CD4-positive, alpha-beta T cell (primary cell): ENCODE results near the gene SLPI. TPM values are rescaled to one million over a fixed set of nuclear protein-coding genes. Genes with fewer than 3 reads are reported as not detected.

Experiments used
- ATAC-seq: fragments of 200-7000 bp; cut with Tn5 transposase; one replicate; pipeline ENCODE4 v1.10.0; 2022; ENCODE audit warnings: mild to moderate bottlenecking; ENCODE audit not compliant: poor library complexity
- CTCF ChIA-PET: fragments of 350-600 bp; sonication (Branson Sonifier 250); formaldehyde crosslinking; loops from one replicate; lab custom pipeline; 2021; ENCODE audit warnings: antibody characterized with exemption, inconsistent platforms; lab: Charles Lee
- POLR2A ChIA-PET: fragments of 350-600 bp; sonication (Branson Sonifier 250); formaldehyde crosslinking; loops from one replicate; lab custom pipeline; 2021; ENCODE audit warnings: antibody characterized with exemption, inconsistent platforms; lab: Charles Lee
- DNase-seq, 14 experiments: peaks; one replicate each; pipeline ENCODE4 v3.0.0-alpha.2; 2013 to 2020; ENCODE audit warnings: mixed read lengths in 2 of 14
- H3K27ac ChIP-seq, 2 donors: one replicate each; pipeline versions ENCODE4 v1.5.1 to v1.7.0; 2013; ENCODE audit warnings: low read length in 2 of 2, low read depth in 1 of 2, mild to moderate bottlenecking in 1 of 2
- H3K27me3 ChIP-seq, 2 experiments: 1 replicate in 1 of 2; 2 replicates in 1 of 2; pipeline versions ENCODE4 v1.6.1 to v1.7.0; 2013; ENCODE audit warnings: low read length in 2 of 2, control low read depth in 1 of 2, mild to moderate bottlenecking in 1 of 2, moderate library complexity in 1 of 2; ENCODE audit not compliant: insufficient read depth in 2 of 2, control insufficient read depth in 1 of 2
- H3K36me3 ChIP-seq: one replicate; pipeline ENCODE4 v1.6.1; 2013; ENCODE audit warnings: low read length, control low read depth; ENCODE audit not compliant: insufficient read depth
- H3K4me1 ChIP-seq: one replicate; pipeline ENCODE4 v1.6.1; 2013; ENCODE audit warnings: low read length, control low read depth; ENCODE audit not compliant: insufficient read depth
- H3K4me3 ChIP-seq: one replicate; pipeline ENCODE4 v1.5.1; 2013; ENCODE audit warnings: mild to moderate bottlenecking, low read length, moderate library complexity
- H3K9me3 ChIP-seq, 2 experiments: 1 replicate in 1 of 2; 2 replicates in 1 of 2; pipeline versions ENCODE4 v1.6.1 to v1.7.0; 2013; ENCODE audit warnings: low read length in 2 of 2, mild to moderate bottlenecking in 2 of 2, control low read depth in 1 of 2, moderate library complexity in 1 of 2; ENCODE audit not compliant: control insufficient read depth in 1 of 2, insufficient read depth in 1 of 2
- H3K27ac Mint-ChIP-seq: one replicate; pipeline ENCODE4 v1.8.0; 2020; ENCODE audit warnings: mixed read lengths
- H3K27me3 Mint-ChIP-seq: one replicate; pipeline ENCODE4 v1.8.0; 2021; ENCODE audit warnings: mixed read lengths
- H3K36me3 Mint-ChIP-seq: one replicate; pipeline ENCODE4 v1.8.0; 2021; ENCODE audit warnings: low read depth, mixed read lengths
- H3K4me1 Mint-ChIP-seq: one replicate; pipeline ENCODE4 v1.8.0; 2021; ENCODE audit warnings: low read depth, mixed read lengths
- H3K4me3 Mint-ChIP-seq: one replicate; pipeline ENCODE4 v1.8.0; 2020; ENCODE audit warnings: mild to moderate bottlenecking, mixed read lengths
- H3K9me3 Mint-ChIP-seq: one replicate; pipeline ENCODE4 v1.8.0; 2020; ENCODE audit warnings: mixed read lengths
- intact Hi-C, 2 experiments: fragments of 100-400 bp; cut with DNase I in 1 of 2; cut with micrococcal nuclease in 1 of 2; formaldehyde crosslinking; loops; one replicate each; pipeline versions ENCODE4 v1.15.1 to v1.9.0; 2023 to 2025; cut with DNase I, micrococcal nuclease
- total RNA-seq, 174 experiments: library from RNA in 2 of 174; stranded (reverse) in 2 of 174; gene quantifications; one replicate each; pipeline ENCODE4 v1.2.3 and lab custom pipeline; 2021 to 2026
- TF ChIP-seq, protein P1 (sequence below): fragments of 200-600 bp; IDR thresholded peaks from one replicate; pipeline ENCODE4 v1.8.0; 2022; ENCODE audit warnings: antibody characterized with exemption, mild to moderate bottlenecking

Gene SLPI
- total RNA-seq, 2 experiments from 2014 or later: not detected

DNA sequence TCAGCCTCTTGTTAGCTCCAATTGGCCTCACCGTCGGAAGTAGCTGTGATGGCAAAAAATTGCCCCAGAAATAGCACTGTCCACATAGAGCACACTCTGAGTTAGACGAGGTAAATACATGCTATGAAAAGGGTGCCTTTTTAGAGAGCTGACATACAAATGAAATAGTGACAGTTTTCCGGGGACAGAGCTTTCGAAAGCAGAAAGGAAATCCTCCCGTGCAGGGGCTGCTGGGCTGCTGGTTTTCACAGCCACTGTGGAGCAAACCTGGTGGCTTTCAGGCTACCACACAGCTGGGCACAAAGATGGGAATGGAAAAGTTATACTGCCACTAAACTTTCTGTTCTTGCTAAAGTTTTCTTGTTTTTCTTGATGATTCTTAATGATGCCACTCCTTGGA lies 8.3 kb downstream of the SLPI start:
- TF ChIP-seq, protein P1, sequence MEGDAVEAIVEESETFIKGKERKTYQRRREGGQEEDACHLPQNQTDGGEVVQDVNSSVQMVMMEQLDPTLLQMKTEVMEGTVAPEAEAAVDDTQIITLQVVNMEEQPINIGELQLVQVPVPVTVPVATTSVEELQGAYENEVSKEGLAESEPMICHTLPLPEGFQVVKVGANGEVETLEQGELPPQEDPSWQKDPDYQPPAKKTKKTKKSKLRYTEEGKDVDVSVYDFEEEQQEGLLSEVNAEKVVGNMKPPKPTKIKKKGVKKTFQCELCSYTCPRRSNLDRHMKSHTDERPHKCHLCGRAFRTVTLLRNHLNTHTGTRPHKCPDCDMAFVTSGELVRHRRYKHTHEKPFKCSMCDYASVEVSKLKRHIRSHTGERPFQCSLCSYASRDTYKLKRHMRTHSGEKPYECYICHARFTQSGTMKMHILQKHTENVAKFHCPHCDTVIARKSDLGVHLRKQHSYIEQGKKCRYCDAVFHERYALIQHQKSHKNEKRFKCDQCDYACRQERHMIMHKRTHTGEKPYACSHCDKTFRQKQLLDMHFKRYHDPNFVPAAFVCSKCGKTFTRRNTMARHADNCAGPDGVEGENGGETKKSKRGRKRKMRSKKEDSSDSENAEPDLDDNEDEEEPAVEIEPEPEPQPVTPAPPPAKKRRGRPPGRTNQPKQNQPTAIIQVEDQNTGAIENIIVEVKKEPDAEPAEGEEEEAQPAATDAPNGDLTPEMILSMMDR: no peak
- no peaks in the 10 kb centered on the region for H3K4me1 ChIP-seq
- no peaks in the 10 kb centered on the region for H3K9me3 Mint-ChIP-seq

DNA sequence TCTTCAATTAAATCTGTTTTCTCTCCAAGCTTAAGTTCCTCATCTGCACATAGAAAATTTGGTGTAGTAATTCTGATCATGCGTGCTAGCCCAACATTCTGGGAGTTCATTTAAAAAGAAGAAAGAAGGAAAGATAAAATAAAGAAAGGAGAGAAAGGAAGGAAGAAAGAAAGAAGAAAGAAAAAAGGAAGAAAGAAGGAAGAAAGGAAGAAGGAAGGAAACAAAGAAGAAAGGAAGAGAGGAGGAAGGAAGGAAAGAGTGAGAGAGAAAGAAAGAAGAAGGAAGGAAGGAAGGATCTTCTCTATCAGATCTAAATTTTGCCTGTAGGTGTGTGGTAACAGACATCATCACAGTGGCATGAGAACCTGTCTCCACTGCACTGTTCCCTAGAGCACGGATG lies 16.2 kb downstream of the SLPI start:
- H3K4me3 Mint-ChIP-seq: no peak overlapping the region

More for the DNA sequence above, 8.3 kb downstream of the SLPI start:
- Mint-ChIP-seq H3K27ac (no peak overlapping the region), H3K4me3 (no peak overlapping the region), H3K4me1 (no peaks in the 10 kb centered on the region), H3K27me3 (peaks cover 81% of the 10 kb centered on the region), H3K36me3 (no peaks in the 10 kb centered on the region)
- ATAC-seq (no peak), DNase-seq (no peak)
- intact Hi-C loops: no loop called here
- Histone ChIP-seq H3K27ac (no peak overlapping the region), H3K36me3 (no peaks in the 10 kb centered on the region), H3K9me3 (no peaks in the 10 kb centered on the region), H3K4me3 (no peak overlapping the region), H3K27me3 (peaks cover 8 to 45% of the 10 kb centered on the region in 2 experiments)
- CTCF ChIA-PET: no interaction called here
- POLR2A ChIA-PET: no interaction called here

DNA sequence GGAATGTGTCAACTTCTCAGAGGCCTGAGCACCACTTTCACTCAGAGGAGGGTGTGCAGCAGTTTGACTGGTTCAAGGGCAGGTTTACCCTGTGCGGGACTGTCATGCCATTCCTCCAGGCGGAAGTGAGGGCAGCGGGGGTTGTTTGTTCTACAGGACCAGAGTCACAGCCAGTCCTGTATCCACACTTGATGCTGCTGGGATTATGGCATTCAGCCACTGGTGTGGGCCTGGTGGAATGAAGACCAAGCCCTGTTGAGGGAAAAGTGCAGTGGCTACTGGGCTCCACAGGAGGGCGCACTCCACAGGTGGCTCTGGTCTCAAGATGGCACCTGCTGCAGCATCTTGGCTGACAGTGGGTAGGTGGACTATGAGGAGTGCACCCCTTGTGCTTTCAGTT lies 18.4 kb downstream of the SLPI start:
- Mint-ChIP-seq H3K27ac (no peak overlapping the region), H3K27me3 (peaks cover 69% of the 10 kb centered on the region), H3K9me3 (no peaks in the 10 kb centered on the region), H3K4me3 (no peak overlapping the region), H3K36me3 (no peaks in the 10 kb centered on the region), H3K4me1 (no peaks in the 10 kb centered on the region)
- ATAC-seq (no peak), DNase-seq (peak in 1 of 14 experiments; percentile 3)
- Histone ChIP-seq H3K9me3 (peaks cover 13 to 16% of the 10 kb centered on the region in 2 experiments), H3K36me3 (no peaks in the 10 kb centered on the region), H3K27ac (no peak overlapping the region), H3K4me3 (no peak overlapping the region), H3K4me1 (no peaks in the 10 kb centered on the region), H3K27me3 (peaks cover 11 to 35% of the 10 kb centered on the region in 2 experiments)
- TF ChIP-seq, protein P1: no peak
- POLR2A ChIA-PET: no interaction called here
- intact Hi-C loops: no loop called here
- CTCF ChIA-PET: no interaction called here

More for the DNA sequence above, 16.2 kb downstream of the SLPI start:
- DNase-seq (no peak), ATAC-seq (no peak)
- H3K4me3 ChIP-seq: no peak overlapping the region
- Mint-ChIP-seq H3K27ac (no peak overlapping the region), H3K4me1 (no peaks in the 10 kb centered on the region), H3K9me3 (no peaks in the 10 kb centered on the region), H3K36me3 (no peaks in the 10 kb centered on the region), H3K27me3 (peaks cover 70% of the 10 kb centered on the region)
- no peaks in the 10 kb centered on the region for H3K4me1 ChIP-seq
- peaks cover 11 to 34% of the 10 kb centered on the region in 2 experiments for H3K27me3 ChIP-seq
- TF ChIP-seq, protein P1: no peak
- ChIA-PET CTCF (no interaction called here), POLR2A (no interaction called here)
- H3K9me3 ChIP-seq: peaks cover 13 to 16% of the 10 kb centered on the region in 2 experiments
- intact Hi-C loops: no loop called here
- no peaks in the 10 kb centered on the region for H3K36me3 ChIP-seq
- no peak overlapping the region for H3K27ac ChIP-seq
